T-cell (primary cell): Measurements from ENCODE around the gene SLC45A2. TPM values are rescaled to one million over a fixed set of nuclear protein-coding genes. Genes with fewer than 3 reads are reported as not detected.
"Not testable (repeated sequence)": the region's sequence is repeated elsewhere in the genome, so short reads cannot be mapped to it uniquely, and the experiment has no call there.

ENCODE experiments used
- ATAC-seq, 4 experiments: fragments of 200-7000 bp in 3 of 4; fragments of 150-1000 bp in 1 of 4; cut with Tn5 transposase; replicated peaks in 1 of 4; 1 replicate in 3 of 4; 2 replicates in 1 of 4; pipeline ENCODE4 v1.10.0; 2021; ENCODE audit warnings: moderate library complexity in 3 of 4, mild to moderate bottlenecking in 2 of 4, moderate number of reproducible peaks in 1 of 4
- CTCF ChIA-PET, 2 donors: fragments of 300-600 bp; sonication (Branson Sonifier 250); formaldehyde crosslinking; loops; one replicate each; lab custom pipeline; 2022; ENCODE audit warnings: antibody characterized with exemption in 2 of 2; lab: Charles Lee
- POLR2A ChIA-PET, 2 donors: fragments of 300-600 bp; sonication (Branson Sonifier 250); formaldehyde crosslinking; loops; one replicate each; lab custom pipeline; 2022; ENCODE audit warnings: antibody characterized with exemption in 2 of 2; lab: Charles Lee
- DNase-seq, 35 experiments: peaks; one replicate each; pipeline versions ENCODE4 v3.0.0 to v3.0.0-alpha.2; 2013 to 2023
- H3K27ac ChIP-seq: one replicate; pipeline ENCODE4 v1.5.1; 2013; ENCODE audit warnings: low read length
- H3K27me3 ChIP-seq, 2 experiments: replicated peaks in 1 of 2; 1 replicate in 1 of 2; 2 replicates in 1 of 2; pipeline versions ENCODE4 v1.6.1 to v1.7.0; 2013; ENCODE audit warnings: low read length in 1 of 2, mixed read lengths in 1 of 2; ENCODE audit not compliant: control insufficient read depth in 2 of 2, insufficient read depth in 2 of 2; ENCODE audit errors: extremely low read depth in 1 of 2
- H3K36me3 ChIP-seq, 2 donors: 1 replicate in 1 of 2; 2 replicates in 1 of 2; pipeline versions ENCODE4 v1.6.1 to v1.7.0; 2013; ENCODE audit warnings: low read length in 1 of 2; ENCODE audit not compliant: control insufficient read depth in 2 of 2, insufficient read depth in 1 of 2; ENCODE audit errors: extremely low read depth in 1 of 2
- H3K4me1 ChIP-seq, 2 experiments: 1 replicate in 1 of 2; 2 replicates in 1 of 2; pipeline versions ENCODE4 v1.6.1 to v1.7.0; 2013; ENCODE audit warnings: low read length in 2 of 2, mixed read lengths in 1 of 2; ENCODE audit not compliant: insufficient read depth in 2 of 2, control insufficient read depth in 1 of 2; ENCODE audit errors: extremely low read depth in 1 of 2
- H3K4me3 ChIP-seq, 2 donors: 1 replicate in 1 of 2; 2 replicates in 1 of 2; pipeline versions ENCODE4 v1.5.1 to v1.7.0; 2013; ENCODE audit warnings: mild to moderate bottlenecking in 2 of 2, low read length in 1 of 2, moderate library complexity in 1 of 2; ENCODE audit not compliant: control insufficient read depth in 1 of 2; ENCODE audit errors: extremely low read depth in 1 of 2
- H3K9me3 ChIP-seq: 2 replicates; pipeline ENCODE4 v1.7.0; 2013
- H3K27ac Mint-ChIP-seq, 2 donors: one replicate each; pipeline ENCODE4 v1.8.0; 2020 to 2021; ENCODE audit warnings: mild to moderate bottlenecking in 2 of 2, mixed read lengths in 2 of 2
- H3K27me3 Mint-ChIP-seq, 2 donors: one replicate each; pipeline ENCODE4 v1.8.0; 2021 to 2022; ENCODE audit warnings: mixed read lengths in 2 of 2
- H3K36me3 Mint-ChIP-seq: one replicate; pipeline ENCODE4 v1.8.0; 2021; ENCODE audit warnings: mixed read lengths
- H3K4me1 Mint-ChIP-seq, 3 donors: one replicate each; pipeline ENCODE4 v1.8.0; 2020 to 2022; ENCODE audit warnings: mixed read lengths in 3 of 3, mild to moderate bottlenecking in 1 of 3
- H3K4me3 Mint-ChIP-seq, 3 donors: one replicate each; pipeline ENCODE4 v1.8.0; 2020 to 2022; ENCODE audit warnings: mild to moderate bottlenecking in 3 of 3, mixed read lengths in 3 of 3, moderate library complexity in 3 of 3
- H3K9me3 Mint-ChIP-seq, 3 donors: one replicate each; pipeline ENCODE4 v1.8.0; 2020 to 2022; ENCODE audit warnings: mixed read lengths in 3 of 3
- WGBS: methylation state at CpG from one replicate; pipeline ENCODE4 v1.1.5; 2013; ENCODE audit warnings: missing lambda C conversion rate; ENCODE audit not compliant: insufficient coverage; 5-methylcytosine and 5-hydroxymethylcytosine counted together
- total RNA-seq, 35 experiments: library from RNA in 6 of 35; stranded (reverse) in 6 of 35; fragments of 120-200 nt in 1 of 35; gene quantifications; one replicate each; pipeline versions ENCODE4 v1.2.1 to v1.2.4 and lab custom pipeline; 2013 to 2026

Gene SLC45A2
- total RNA-seq, 5 donors from 2014 or later (not counting 1 experiment from before 2014, with no cell fraction given) = 0.20 TPM; not detected in 4

DNA sequence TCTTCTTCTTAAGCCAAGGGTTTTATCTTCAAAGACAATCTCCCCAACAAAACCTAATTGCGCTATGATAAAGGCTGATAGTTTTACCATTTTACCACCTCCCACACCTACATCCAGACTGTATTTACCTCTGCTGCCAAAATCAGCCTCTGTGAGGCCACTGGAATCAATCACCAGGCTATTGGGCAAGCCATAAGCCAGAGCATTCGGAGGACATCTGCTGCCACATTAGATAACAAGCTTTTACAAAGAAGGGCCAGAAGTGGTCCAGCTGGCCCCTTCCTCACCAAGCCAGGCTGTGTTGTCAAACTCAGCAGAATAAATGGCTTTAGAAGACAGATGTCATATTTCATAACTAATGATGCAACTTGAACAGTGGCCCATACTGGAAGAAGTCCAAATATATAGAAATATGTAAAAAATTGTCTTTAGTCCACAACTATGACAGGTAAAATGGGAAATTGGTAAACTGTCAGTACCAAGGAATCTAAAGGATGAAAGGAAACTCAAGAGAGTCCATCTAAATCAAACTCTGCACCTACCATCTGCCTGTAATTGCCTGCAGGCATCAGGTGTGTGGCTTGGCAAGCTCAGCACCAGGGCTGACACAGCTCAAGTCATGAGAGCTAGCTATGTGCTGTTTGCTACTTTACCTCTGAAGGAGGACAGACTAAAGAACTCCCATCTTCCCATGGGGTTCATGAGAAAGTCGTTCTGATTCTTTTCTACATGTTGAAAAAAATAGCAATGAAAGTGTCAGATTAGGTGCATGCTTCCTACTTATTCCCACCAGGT lies 16.1 kb downstream of the SLC45A2 start:
- H3K27ac ChIP-seq = no peak overlapping the region
- H3K27ac Mint-ChIP-seq = no peak overlapping the region
- H3K27me3 ChIP-seq = no peaks in the 10 kb centered on the region
- no peaks in the 10 kb centered on the region for H3K36me3 ChIP-seq
- ATAC-seq = no peak
- H3K36me3 Mint-ChIP-seq = no peaks in the 10 kb centered on the region
- H3K27me3 Mint-ChIP-seq = no peaks in the 10 kb centered on the region
- WGBS = 89% methylated on average over 1 of the region's 3 CpGs
- H3K9me3 ChIP-seq = no peaks in the 10 kb centered on the region
- H3K4me1 ChIP-seq = no peaks in the 10 kb centered on the region
- H3K4me3 ChIP-seq = no peak overlapping the region
- POLR2A ChIA-PET = no interaction called here
- CTCF ChIA-PET = interaction anchor here (0.6 to 1.7 kb wide), 4 partner anchors 26 to 533 kb away, joined by 3 to 7 read pairs (median 4); no protein-coding TSS in a partner anchor
- no peak overlapping the region for H3K4me3 Mint-ChIP-seq
- no peak for DNase-seq
- no peaks in the 10 kb centered on the region for H3K9me3 Mint-ChIP-seq
- H3K4me1 Mint-ChIP-seq = peaks cover 10 to 21% (median 10%) of the 10 kb centered on the region in 3 donors

DNA sequence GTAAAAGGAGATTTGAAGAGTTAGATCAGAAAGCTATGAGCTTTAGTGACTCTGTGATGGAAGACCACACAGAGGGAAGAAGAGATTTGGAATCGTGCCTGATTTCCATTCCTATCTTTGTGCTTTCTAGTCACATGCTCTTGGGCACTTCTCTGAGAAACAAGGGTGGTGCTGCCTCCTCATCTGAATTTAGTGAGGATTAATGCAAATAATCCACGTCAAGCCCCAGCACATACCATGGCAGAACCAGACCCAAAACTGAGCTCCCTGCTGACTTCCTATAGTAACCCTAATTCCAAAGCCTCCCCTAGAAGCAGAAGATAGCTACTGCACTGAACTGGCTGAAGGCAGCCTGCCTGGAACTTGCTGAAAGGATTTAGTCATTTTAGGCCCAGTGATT lies 17.7 kb downstream of the SLC45A2 start:
- H3K4me1 ChIP-seq = no peaks in the 10 kb centered on the region
- H3K36me3 ChIP-seq = no peaks in the 10 kb centered on the region
- DNase-seq (no peak), ATAC-seq (no peak)
- Mint-ChIP-seq H3K27me3 (peaks cover 0 to 1% of the 10 kb centered on the region in 2 donors), H3K4me1 (peaks cover 7 to 9% (median 7%) of the 10 kb centered on the region in 3 donors), H3K36me3 (no peaks in the 10 kb centered on the region), H3K9me3 (no peaks in the 10 kb centered on the region), H3K4me3 (no peak overlapping the region), H3K27ac (no peak overlapping the region)
- H3K27me3 ChIP-seq = no peaks in the 10 kb centered on the region
- H3K27ac ChIP-seq = no peak overlapping the region
- CTCF ChIA-PET = interaction anchor here in 1 of 2 donors (1.0 kb wide), 1 partner anchor 32 kb away, joined by 5 read pairs; no protein-coding TSS in a partner anchor
- POLR2A ChIA-PET = no interaction called here
- no peaks in the 10 kb centered on the region for H3K9me3 ChIP-seq
- no peak overlapping the region for H3K4me3 ChIP-seq
- 73% methylated on average over 2 of the region's 2 CpGs for WGBS

DNA sequence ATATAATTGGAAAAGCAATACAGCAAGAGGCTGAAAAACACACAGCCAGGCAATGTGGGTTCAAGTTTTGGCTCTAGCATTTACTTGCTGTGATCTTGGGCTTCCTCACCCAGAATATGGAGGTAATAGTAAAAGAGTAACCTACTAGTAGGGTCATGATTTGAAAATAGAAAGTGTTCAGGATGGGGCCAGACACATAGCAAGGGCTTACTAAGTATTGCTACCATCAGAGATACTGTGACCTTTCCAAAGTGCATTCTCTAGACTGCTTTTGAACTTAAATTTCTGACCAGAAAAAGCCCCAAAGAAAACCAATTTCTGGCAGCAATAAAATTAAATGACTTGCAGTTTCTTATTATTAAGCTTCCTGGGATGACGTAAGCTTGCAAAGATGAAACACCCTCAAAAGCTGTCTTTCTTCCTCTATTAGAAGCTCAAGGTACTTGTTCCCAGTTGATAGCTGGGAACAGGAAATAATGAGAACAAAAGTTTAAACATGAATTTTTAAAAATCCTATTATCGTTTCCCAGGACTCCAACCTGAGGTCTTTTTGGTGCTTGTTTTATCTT lies 20.3 kb downstream of the SLC45A2 start:
- no peak overlapping the region for H3K27ac Mint-ChIP-seq
- no CpG with 5 or more reads among the region's 2 CpGs for WGBS
- peaks cover 7 to 9% (median 7%) of the 10 kb centered on the region in 3 donors for H3K4me1 Mint-ChIP-seq
- Histone ChIP-seq H3K27me3 (no peaks in the 10 kb centered on the region), H3K4me3 (no peak overlapping the region), H3K9me3 (no peaks in the 10 kb centered on the region), H3K4me1 (no peaks in the 10 kb centered on the region), H3K36me3 (no peaks in the 10 kb centered on the region), H3K27ac (no peak overlapping the region)
- POLR2A ChIA-PET = no interaction called here
- CTCF ChIA-PET = no interaction called here
- peaks cover 0 to 2% of the 10 kb centered on the region in 2 donors for H3K27me3 Mint-ChIP-seq
- no peaks in the 10 kb centered on the region for H3K36me3 Mint-ChIP-seq
- DNase-seq = no peak
- H3K4me3 Mint-ChIP-seq = no peak overlapping the region
- H3K9me3 Mint-ChIP-seq = no peaks in the 10 kb centered on the region
- ATAC-seq = no peak

DNA sequence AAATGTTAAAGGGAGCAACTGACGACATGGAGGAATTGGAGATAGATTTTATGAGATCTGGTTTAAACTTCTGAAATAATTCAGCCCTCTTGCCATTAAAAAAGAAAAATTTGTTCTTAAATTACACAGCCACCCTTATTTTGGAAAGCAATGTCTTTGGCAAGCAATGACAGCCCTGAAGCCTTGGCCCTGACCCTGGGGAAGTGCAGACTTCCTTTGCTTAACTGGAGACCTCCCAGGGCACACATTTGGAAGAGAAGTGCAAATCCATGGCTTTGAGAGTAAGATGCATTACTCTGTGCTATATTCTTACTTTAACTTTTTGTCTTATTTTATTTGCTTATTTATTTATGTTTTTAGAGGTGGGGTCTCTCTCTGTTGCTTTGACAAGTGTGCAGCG lies 26.3 kb downstream of the SLC45A2 start:
- H3K27me3 Mint-ChIP-seq = peaks cover 6% of the 10 kb centered on the region in 2 donors
- H3K27ac ChIP-seq = no peak overlapping the region
- H3K4me3 ChIP-seq = no peak overlapping the region
- ChIA-PET POLR2A (no interaction called here), CTCF (no interaction called here)
- no peaks in the 10 kb centered on the region for H3K36me3 ChIP-seq
- H3K9me3 Mint-ChIP-seq = peaks cover 0 to 11% (median 5%) of the 10 kb centered on the region in 3 donors
- H3K36me3 Mint-ChIP-seq = no peaks in the 10 kb centered on the region
- H3K4me1 Mint-ChIP-seq = no peaks in the 10 kb centered on the region
- H3K4me1 ChIP-seq = no peaks in the 10 kb centered on the region
- no peak for DNase-seq
- ATAC-seq = no peak
- WGBS = no CpG with 5 or more reads among the region's 2 CpGs
- H3K9me3 ChIP-seq = peaks cover 2% of the 10 kb centered on the region
- H3K4me3 Mint-ChIP-seq = no peak overlapping the region
- H3K27me3 ChIP-seq = no peaks in the 10 kb centered on the region
- no peak overlapping the region for H3K27ac Mint-ChIP-seq

DNA sequence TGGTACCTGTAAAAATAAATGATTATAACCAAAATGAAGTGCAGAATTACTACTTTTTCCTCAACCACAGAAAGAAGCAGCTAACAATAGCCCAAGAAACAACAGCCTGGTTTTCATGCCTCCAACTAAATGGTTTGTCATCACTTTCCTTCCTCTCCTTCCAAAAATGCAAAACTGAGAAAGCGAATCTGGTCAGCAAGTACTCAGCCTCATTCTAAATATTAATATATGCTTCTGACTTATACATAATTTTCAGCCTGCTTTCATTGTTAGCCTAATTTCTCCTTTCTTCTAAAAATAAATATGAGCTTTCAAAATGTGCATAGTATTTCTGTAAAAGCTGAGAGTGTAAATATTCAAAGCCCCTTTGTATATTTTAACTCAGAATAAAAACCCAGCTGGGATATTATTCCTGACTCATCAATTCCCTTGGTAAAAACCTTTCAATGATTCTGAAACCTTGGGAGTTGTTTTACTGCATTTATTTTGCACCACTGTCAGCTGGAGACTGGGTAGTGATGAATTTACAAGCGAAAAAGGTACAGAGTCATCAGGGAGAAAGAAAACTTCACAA lies 26.8 kb downstream of the SLC45A2 start:
- Histone ChIP-seq H3K4me1 (no peaks in the 10 kb centered on the region), H3K27ac (no peak overlapping the region), H3K36me3 (no peaks in the 10 kb centered on the region), H3K27me3 (no peaks in the 10 kb centered on the region), H3K4me3 (no peak overlapping the region), H3K9me3 (peaks cover 2% of the 10 kb centered on the region)
- H3K36me3 Mint-ChIP-seq = no peaks in the 10 kb centered on the region
- ATAC-seq (no peak), DNase-seq (no peak)
- no peaks in the 10 kb centered on the region for H3K4me1 Mint-ChIP-seq
- no peak overlapping the region for H3K27ac Mint-ChIP-seq
- peaks cover 6% of the 10 kb centered on the region in 2 donors for H3K27me3 Mint-ChIP-seq
- H3K9me3 Mint-ChIP-seq = peaks cover 0 to 11% (median 5%) of the 10 kb centered on the region in 3 donors
- ChIA-PET POLR2A (no interaction called here), CTCF (no interaction called here)
- WGBS = no CpG with 5 or more reads among the region's 2 CpGs
- no peak overlapping the region for H3K4me3 Mint-ChIP-seq

DNA sequence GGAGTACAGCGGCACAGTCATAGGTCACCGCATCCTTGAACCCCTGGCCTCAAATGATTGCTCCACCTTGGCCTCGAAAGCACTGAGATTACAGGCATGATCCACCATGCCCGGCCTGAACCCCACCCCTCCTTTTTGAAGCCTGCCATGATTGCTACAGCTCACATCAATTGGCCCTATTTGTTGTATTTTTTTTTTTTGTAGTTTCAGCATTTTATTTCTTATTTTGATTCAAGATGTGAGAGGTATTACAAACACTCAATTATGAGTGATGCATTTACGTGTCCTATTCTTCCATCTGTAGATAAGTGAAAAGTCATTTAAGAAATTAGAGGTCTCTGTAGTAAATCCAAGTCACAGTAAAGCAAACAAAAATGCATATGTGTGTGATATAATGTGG lies 32.3 kb downstream of the SLC45A2 start:
- H3K4me3 ChIP-seq, H3K27ac Mint-ChIP-seq, H3K4me3 Mint-ChIP-seq, H3K36me3 ChIP-seq, H3K27me3 ChIP-seq, ATAC-seq, H3K27me3 Mint-ChIP-seq, H3K4me1 Mint-ChIP-seq, CTCF ChIA-PET, H3K27ac ChIP-seq, DNase-seq, H3K4me1 ChIP-seq, POLR2A ChIA-PET, H3K9me3 ChIP-seq, H3K36me3 Mint-ChIP-seq: not testable (repeated sequence)
- WGBS = 87% methylated on average over 3 of the region's 5 CpGs
- peaks cover 3 to 11% (median 5%) of the 10 kb centered on the region in 3 donors for H3K9me3 Mint-ChIP-seq
